WI38 (cell line): ENCODE measurements around the gene PRR29.

ENCODE experiments used
- H3K4me3 ChIP-seq: 2 replicates; pipeline ENCODE4 v1.5.1; 2011; ENCODE audit warnings: low read depth, mild to moderate bottlenecking, control low read depth, low read length
- CTCF ChIP-seq: IDR thresholded peaks from 2 replicates; pipeline ENCODE4 v1.5.1; 2012; ENCODE audit warnings: low read depth, mild to moderate bottlenecking, control low read depth, low read length

PRR29 gene

GRCh38 chr17:64036198-64036922, 38.2 kb downstream of the PRR29 start:
- no peak for TF ChIP-seq CTCF
- no peak overlapping the region for H3K4me3 ChIP-seq

- TF ChIP-seq CTCF = no peak
- H3K4me3 ChIP-seq = no peak overlapping the region
Measured at GRCh38 chr17:64037180-64037579, 39.0 kb downstream of the PRR29 start.

GRCh38 chr17:64037802-64038201, 39.7 kb downstream of the PRR29 start:
- TF ChIP-seq CTCF = no peak
- H3K4me3 ChIP-seq = no peak overlapping the region

- TF ChIP-seq CTCF = no peak
- no peak overlapping the region for H3K4me3 ChIP-seq
Measured at GRCh38 chr17:64038331-64039105, 40.4 kb downstream of the PRR29 start.

GRCh38 chr17:64039106-64039400, 40.9 kb downstream of the PRR29 start:
- no peak overlapping the region for H3K4me3 ChIP-seq
- TF ChIP-seq CTCF = no peak

- no peak for TF ChIP-seq CTCF
Measured at GRCh38 chr17:64040206-64040605, 42.1 kb downstream of the PRR29 start.

GRCh38 chr17:64041912-64042311, 43.8 kb downstream of the PRR29 start:
- no peak for TF ChIP-seq CTCF
- H3K4me3 ChIP-seq = no peak overlapping the region

More at GRCh38 chr17:64040206-64040605, 42.1 kb downstream of the PRR29 start:
- no peak overlapping the region for H3K4me3 ChIP-seq
